Fibroblast of mammary gland (primary cell): ENCODE data around the gene SMARCC2.

Experiments
- DNase-seq: peaks from one replicate; pipeline ENCODE4 v3.0.0-alpha.2; 2010; ENCODE audit warnings: low read depth
- H3K4me3 ChIP-seq: 2 replicates; pipeline ENCODE4 v1.5.1; 2011; ENCODE audit warnings: low read depth, mild to moderate bottlenecking, low read length, moderate library complexity; ENCODE audit not compliant: control insufficient read depth
- CTCF ChIP-seq: conservative IDR thresholded peaks from 2 replicates; pipeline ENCODE4 v1.5.1; 2011; ENCODE audit warnings: low read depth, low read length, inconsistent platforms; ENCODE audit not compliant: control insufficient read depth, insufficient read depth

SMARCC2 gene

GRCh38 chr12:56189099-56189917, at the start of gene SMARCC2:
TSS of gene SMARCC2 (minus strand) at chr12:56189483. CDS start at chr12:56189461, 22 bp downstream.
- peak; percentile 85 for DNase-seq
- peak; percentile 53 for TF ChIP-seq CTCF
- peak within 1 kb of the TSS; percentile 98 for H3K4me3 ChIP-seq

- no peak for TF ChIP-seq CTCF
- H3K4me3 ChIP-seq = no peak overlapping the region
- no peak for DNase-seq
These were observed 48.3 kb upstream of the SMARCC2 start for GRCh38 chr12:56237552-56237951.

- no peak for DNase-seq
- TF ChIP-seq CTCF = no peak
- no peak overlapping the region for H3K4me3 ChIP-seq
These were observed 47.7 kb upstream of the SMARCC2 start for GRCh38 chr12:56236985-56237384.

GRCh38 chr12:56236091-56236490, 46.8 kb upstream of the SMARCC2 start:
- no peak overlapping the region for H3K4me3 ChIP-seq
- DNase-seq = no peak

GRCh38 chr12:56234746-56235436, 45.6 kb upstream of the SMARCC2 start:
- no peak for DNase-seq
- H3K4me3 ChIP-seq = no peak overlapping the region
- TF ChIP-seq CTCF = no peak

More at GRCh38 chr12:56236091-56236490, 46.8 kb upstream of the SMARCC2 start:
- no peak for TF ChIP-seq CTCF

- DNase-seq = no peak
- H3K4me3 ChIP-seq = no peak overlapping the region
- no peak for TF ChIP-seq CTCF
These were observed 41.9 kb upstream of the SMARCC2 start for GRCh38 chr12:56231184-56231582.
